Effector memory CD8-positive, alpha-beta T cell (primary cell): Measurements from ENCODE around the gene PCDHGC5.
A peak's percentile ranks its signal among the peaks of the same experiment; 100 is the strongest.

Experiments
- ATAC-seq: fragments of 150-1000 bp; cut with Tn5 transposase; replicated peaks from 2 replicates; pipeline ENCODE4 v1.10.0; 2021; ENCODE audit warnings: mild to moderate bottlenecking, moderate library complexity
- DNase-seq, 3 experiments: peaks; one replicate each; pipeline ENCODE4 v3.0.0; 2021
- H3K27ac Mint-ChIP-seq, 2 donors: one replicate each; pipeline ENCODE4 v1.8.0; 2022; ENCODE audit warnings: mild to moderate bottlenecking in 2 of 2, mixed read lengths in 2 of 2, moderate library complexity in 2 of 2
- H3K27me3 Mint-ChIP-seq, 2 donors: one replicate each; pipeline ENCODE4 v1.8.0; 2022; ENCODE audit warnings: mixed read lengths in 2 of 2
- H3K36me3 Mint-ChIP-seq: one replicate; pipeline ENCODE4 v1.8.0; 2022; ENCODE audit warnings: mild to moderate bottlenecking, moderate library complexity, mixed read lengths; ENCODE audit not compliant: insufficient read depth
- H3K4me1 Mint-ChIP-seq, 2 donors: one replicate each; pipeline ENCODE4 v1.8.0; 2022; ENCODE audit warnings: low read depth in 2 of 2, mixed read lengths in 2 of 2
- H3K4me3 Mint-ChIP-seq, 2 donors: one replicate each; pipeline ENCODE4 v1.8.0; 2022; ENCODE audit warnings: mild to moderate bottlenecking in 2 of 2, mixed read lengths in 2 of 2, moderate library complexity in 2 of 2
- H3K9me3 Mint-ChIP-seq, 2 donors: one replicate each; pipeline ENCODE4 v1.8.0; 2022; ENCODE audit warnings: mixed read lengths in 2 of 2

The PCDHGC5 gene

GRCh38 chr5:141494761-141495452, 6.0 kb downstream of the PCDHGC5 start:
- H3K4me3 Mint-ChIP-seq, result peak overlapping the region in 1 of 2 donors; percentile 4
- DNase-seq (no peak), ATAC-seq (no peak)
- peaks cover 6 to 10% of the 10 kb centered on the region in 2 donors for H3K4me1 Mint-ChIP-seq
- no peaks in the 10 kb centered on the region for H3K9me3 Mint-ChIP-seq
- H3K27me3 Mint-ChIP-seq, result peaks cover 42 to 84% of the 10 kb centered on the region in 2 donors
- no peak overlapping the region for H3K27ac Mint-ChIP-seq
- peaks cover 4% of the 10 kb centered on the region for H3K36me3 Mint-ChIP-seq

DNA sequence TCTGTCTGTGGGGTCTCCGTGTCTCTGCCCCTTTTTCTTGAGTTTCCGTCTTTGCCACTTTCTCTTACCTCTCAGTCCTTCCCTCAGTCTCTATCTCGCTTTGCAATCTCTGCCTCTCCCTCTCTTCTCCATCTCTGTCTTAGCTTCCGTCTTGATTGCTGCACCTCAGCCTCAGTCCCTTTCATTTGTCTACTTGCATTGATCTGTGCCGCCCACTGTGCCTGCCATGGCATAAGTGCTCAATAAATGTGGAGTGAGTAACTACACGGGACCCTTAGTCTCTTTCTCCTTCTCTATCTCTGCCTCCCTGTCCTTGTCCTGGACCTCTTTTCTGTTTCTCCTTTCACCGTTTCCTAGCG, 6.6 kb downstream of the PCDHGC5 start:
- Mint-ChIP-seq H3K27me3 (peaks cover 38 to 79% of the 10 kb centered on the region in 2 donors), H3K9me3 (no peaks in the 10 kb centered on the region), H3K4me1 (peaks cover 6 to 10% of the 10 kb centered on the region in 2 donors), H3K36me3 (peaks cover 4% of the 10 kb centered on the region), H3K4me3 (peak overlapping the region in 1 of 2 donors; percentile 4), H3K27ac (no peak overlapping the region)
- ATAC-seq, result no peak
- no peak for DNase-seq

GRCh38 chr5:141496038-141496437, 7.2 kb downstream of the PCDHGC5 start:
- H3K36me3 Mint-ChIP-seq, result peaks cover 4% of the 10 kb centered on the region

GRCh38 chr5:141501761-141502160, 12.9 kb downstream of the PCDHGC5 start:
- Mint-ChIP-seq H3K4me3 (no peak overlapping the region), H3K27me3 (peaks cover 16 to 44% of the 10 kb centered on the region in 2 donors), H3K4me1 (no peaks in the 10 kb centered on the region), H3K9me3 (no peaks in the 10 kb centered on the region), H3K27ac (no peak overlapping the region), H3K36me3 (peaks cover 4% of the 10 kb centered on the region)
- DNase-seq (no peak), ATAC-seq (no peak)

More at GRCh38 chr5:141496038-141496437, 7.2 kb downstream of the PCDHGC5 start:
- ATAC-seq (no peak), DNase-seq (no peak)
- no peak overlapping the region for H3K4me3 Mint-ChIP-seq
- H3K27ac Mint-ChIP-seq, result no peak overlapping the region
- no peaks in the 10 kb centered on the region for H3K9me3 Mint-ChIP-seq
- H3K27me3 Mint-ChIP-seq, result peaks cover 32 to 75% of the 10 kb centered on the region in 2 donors
- peaks cover 6 to 10% of the 10 kb centered on the region in 2 donors for H3K4me1 Mint-ChIP-seq

DNA sequence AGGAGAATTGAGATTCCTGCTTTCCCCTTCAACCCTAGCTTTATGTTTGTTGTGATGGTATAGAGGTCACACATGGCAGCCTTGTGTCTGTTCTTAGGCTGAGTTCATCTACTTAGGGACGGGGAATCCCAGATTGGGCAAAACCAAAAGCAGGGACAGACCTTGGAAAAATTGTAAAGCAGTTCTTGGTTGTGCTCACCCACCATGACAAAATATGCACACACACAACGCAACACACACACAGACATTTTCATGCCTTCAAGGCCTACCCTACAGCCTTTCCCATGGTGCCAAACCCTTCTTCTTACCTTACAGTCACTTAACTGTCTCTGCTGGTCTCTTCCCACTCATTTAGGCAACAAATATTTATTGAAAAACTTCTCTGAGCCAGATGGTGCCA, 14.8 kb downstream of the PCDHGC5 start:
- Mint-ChIP-seq H3K36me3 (peaks cover 4% of the 10 kb centered on the region), H3K9me3 (no peaks in the 10 kb centered on the region), H3K27ac (no peak overlapping the region), H3K4me1 (no peaks in the 10 kb centered on the region), H3K4me3 (no peak overlapping the region), H3K27me3 (peaks cover 8 to 26% of the 10 kb centered on the region in 2 donors)
- ATAC-seq (no peak), DNase-seq (no peak)

DNA sequence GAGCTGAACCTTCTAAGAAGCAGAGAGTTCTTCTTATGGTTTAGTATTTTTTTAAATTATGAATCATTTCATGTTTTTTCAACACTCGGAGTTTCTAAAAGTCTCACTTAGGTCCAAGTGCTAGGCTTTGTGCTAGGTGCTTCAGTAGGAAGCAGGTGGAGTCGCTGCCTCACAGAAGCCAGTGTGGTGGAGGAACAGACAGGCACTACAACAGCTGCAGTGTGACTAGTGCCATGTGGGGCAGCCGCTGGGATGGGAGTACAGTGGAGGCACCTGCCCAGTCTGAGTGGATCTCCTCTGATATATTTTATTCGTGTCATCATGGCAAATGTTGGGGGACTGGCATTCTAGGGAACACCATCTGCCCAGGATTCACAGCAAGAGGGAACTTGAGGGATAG, 15.3 kb downstream of the PCDHGC5 start:
- Mint-ChIP-seq H3K9me3 (no peaks in the 10 kb centered on the region), H3K27ac (no peak overlapping the region), H3K4me1 (no peaks in the 10 kb centered on the region), H3K27me3 (peaks cover 8 to 24% of the 10 kb centered on the region in 2 donors), H3K36me3 (peaks cover under 1% of the 10 kb centered on the region), H3K4me3 (no peak overlapping the region)
- ATAC-seq (no peak), DNase-seq (no peak)

DNA sequence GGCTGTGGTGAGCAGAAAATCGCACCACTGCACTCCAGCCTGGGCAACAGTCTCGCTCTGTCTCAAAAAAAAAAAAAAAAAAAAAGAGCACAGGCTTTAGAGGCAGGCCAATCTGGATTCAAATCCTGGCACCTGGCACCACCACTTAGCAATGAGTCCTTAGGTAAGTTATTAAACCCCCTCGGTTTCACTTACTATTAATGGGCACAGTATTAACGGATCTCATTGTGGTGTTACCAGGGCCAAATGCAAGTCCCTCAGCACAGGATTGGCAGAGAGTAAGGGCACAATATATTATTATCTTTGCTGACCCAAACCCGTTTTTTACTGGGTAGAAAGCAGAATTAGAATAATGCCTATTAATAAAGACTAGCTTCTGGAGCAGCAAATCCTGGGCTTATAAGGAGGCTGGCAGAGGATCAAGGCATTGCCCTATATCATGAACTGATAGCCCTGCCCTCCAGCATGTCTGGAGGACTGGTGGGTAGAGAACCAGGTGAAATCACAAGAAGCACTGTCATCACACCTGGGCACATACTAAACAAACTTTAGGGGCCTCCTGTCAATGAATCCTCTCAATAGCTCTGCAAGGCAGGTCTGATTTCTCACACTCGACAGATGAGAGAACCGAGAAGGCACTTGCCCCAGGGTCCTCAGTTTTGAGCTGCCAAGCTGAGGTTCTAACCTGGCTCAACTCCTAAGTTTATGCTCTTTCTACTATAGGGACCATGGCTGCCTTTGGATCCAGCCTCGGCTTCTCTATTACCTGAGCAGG, 17.7 kb downstream of the PCDHGC5 start:
- ATAC-seq (no peak), DNase-seq (no peak)
- Mint-ChIP-seq H3K4me1 (no peaks in the 10 kb centered on the region), H3K9me3 (no peaks in the 10 kb centered on the region), H3K27me3 (peaks cover 5 to 17% of the 10 kb centered on the region in 2 donors), H3K27ac (no peak overlapping the region), H3K36me3 (peaks cover 2% of the 10 kb centered on the region), H3K4me3 (no peak overlapping the region)

- H3K27ac Mint-ChIP-seq, result peak overlapping the region in 1 of 2 donors; percentile 46
- peaks cover 0 to 10% of the 10 kb centered on the region in 2 donors for H3K27me3 Mint-ChIP-seq
- no peak overlapping the region for H3K4me3 Mint-ChIP-seq
- H3K4me1 Mint-ChIP-seq, result peaks cover 3% of the 10 kb centered on the region in 2 donors
- ATAC-seq (no peak), DNase-seq (no peak)
- peaks cover 9% of the 10 kb centered on the region for H3K36me3 Mint-ChIP-seq
- H3K9me3 Mint-ChIP-seq, result no peaks in the 10 kb centered on the region
These were observed 18.7 kb downstream of the PCDHGC5 start for GRCh38 chr5:141507387-141508091.

GRCh38 chr5:141508440-141508797, 19.5 kb downstream of the PCDHGC5 start:
- peak overlapping the region in 1 of 2 donors; percentile 28 for H3K27ac Mint-ChIP-seq
- no peak overlapping the region for H3K4me3 Mint-ChIP-seq
- no peak for DNase-seq
- peaks cover 10 to 12% of the 10 kb centered on the region in 2 donors for H3K4me1 Mint-ChIP-seq
- peaks cover 0 to 10% of the 10 kb centered on the region in 2 donors for H3K27me3 Mint-ChIP-seq
- no peak for ATAC-seq
- H3K36me3 Mint-ChIP-seq, result peaks cover 18% of the 10 kb centered on the region
- no peaks in the 10 kb centered on the region for H3K9me3 Mint-ChIP-seq

- H3K9me3 Mint-ChIP-seq, result no peaks in the 10 kb centered on the region
- no peak overlapping the region for H3K4me3 Mint-ChIP-seq
- H3K27ac Mint-ChIP-seq, result peak overlapping the region in 1 of 2 donors; percentile 28
- DNase-seq, result no peak
- no peak for ATAC-seq
- peaks cover 0 to 10% of the 10 kb centered on the region in 2 donors for H3K27me3 Mint-ChIP-seq
- peaks cover 24% of the 10 kb centered on the region for H3K36me3 Mint-ChIP-seq
- peaks cover 15 to 17% of the 10 kb centered on the region in 2 donors for H3K4me1 Mint-ChIP-seq
These were observed 20.1 kb downstream of the PCDHGC5 start for GRCh38 chr5:141508798-141509611.

- Mint-ChIP-seq H3K4me3 (no peak overlapping the region), H3K27me3 (peaks cover 0 to 3% of the 10 kb centered on the region in 2 donors), H3K36me3 (peaks cover 27% of the 10 kb centered on the region), H3K27ac (no peak overlapping the region), H3K9me3 (no peaks in the 10 kb centered on the region), H3K4me1 (peaks cover 22 to 24% of the 10 kb centered on the region in 2 donors)
- no peak for ATAC-seq
- no peak for DNase-seq
These were observed 21.3 kb downstream of the PCDHGC5 start for GRCh38 chr5:141510160-141510559.

DNA sequence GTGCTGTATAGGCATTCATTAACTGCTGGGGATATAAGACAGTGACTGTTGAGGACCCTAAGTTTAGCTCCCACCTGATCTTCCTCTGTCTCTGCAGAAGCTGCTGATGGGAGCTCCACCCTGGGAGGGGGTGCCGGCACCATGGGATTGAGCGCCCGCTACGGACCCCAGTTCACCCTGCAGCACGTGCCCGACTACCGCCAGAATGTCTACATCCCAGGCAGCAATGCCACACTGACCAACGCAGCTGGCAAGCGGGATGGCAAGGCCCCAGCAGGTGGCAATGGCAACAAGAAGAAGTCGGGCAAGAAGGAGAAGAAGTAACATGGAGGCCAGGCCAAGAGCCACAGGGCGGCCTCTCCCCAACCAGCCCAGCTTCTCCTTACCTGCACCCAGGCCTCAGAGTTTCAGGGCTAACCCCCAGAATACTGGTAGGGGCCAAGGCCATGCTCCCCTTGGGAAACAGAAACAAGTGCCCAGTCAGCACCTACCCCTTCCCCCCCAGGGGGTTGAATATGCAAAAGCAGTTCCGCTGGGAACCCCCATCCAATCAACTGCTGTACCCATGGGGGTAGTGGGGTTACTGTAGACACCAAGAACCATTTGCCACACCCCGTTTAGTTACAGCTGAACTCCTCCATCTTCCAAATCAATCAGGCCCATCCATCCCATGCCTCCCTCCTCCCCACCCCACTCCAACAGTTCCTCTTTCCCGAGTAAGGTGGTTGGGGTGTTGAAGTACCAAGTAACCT, 22.1 kb downstream of the PCDHGC5 start:
- H3K4me1 Mint-ChIP-seq, result peaks cover 25 to 30% of the 10 kb centered on the region in 2 donors
- peak overlapping the region; percentile 12 to 89 for H3K27ac Mint-ChIP-seq
- peaks cover 35% of the 10 kb centered on the region for H3K36me3 Mint-ChIP-seq
- ATAC-seq (no peak), DNase-seq (no peak)
- H3K27me3 Mint-ChIP-seq, result no peaks in the 10 kb centered on the region
- no peaks in the 10 kb centered on the region for H3K9me3 Mint-ChIP-seq
- H3K4me3 Mint-ChIP-seq, result no peak overlapping the region
